GM12878 (cell line): Measurements from ENCODE around the gene SEC11A. TPM values are rescaled to one million over a fixed set of nuclear protein-coding genes. Genes with fewer than 3 reads are reported as not detected.

Experiments
- MYC ChIP-seq: IDR thresholded peaks from 2 replicates; pipeline ENCODE4 v1.6.1; 2011; ENCODE audit warnings: mild to moderate bottlenecking, low read length, moderate library complexity, inconsistent platforms; ENCODE audit not compliant: insufficient read depth, insufficient replicate concordance, insufficient read length, severe bottlenecking
- NKRF ChIP-seq: fragments of 450-650 bp; conservative IDR thresholded peaks from 2 replicates; pipeline ENCODE4 v1.6.1; 2017; ENCODE audit warnings: mild to moderate bottlenecking, moderate library complexity
- PBX3 ChIP-seq: IDR thresholded peaks from 2 replicates; pipeline ENCODE4 v1.6.1; 2011; ENCODE audit warnings: mild to moderate bottlenecking, low read depth, low read length, moderate library complexity; ENCODE audit not compliant: insufficient replicate concordance
- SIN3A ChIP-seq: IDR thresholded peaks from 2 replicates; pipeline ENCODE4 v1.6.1; 2012; ENCODE audit warnings: low read depth, low read length, improper control_type of control experiment
- ZBTB40 ChIP-seq: fragments of 450-650 bp; IDR thresholded peaks from 2 replicates; pipeline ENCODE4 v1.6.1; 2016; ENCODE audit warnings: mild to moderate bottlenecking, moderate library complexity, borderline replicate concordance
- polyA plus RNA-seq, 11 experiments: library from polyadenylated mRNA; depleted of rRNA in 4 of 11; unstranded in 6 of 11; stranded (reverse) in 5 of 11; fragments of >200 nt; fragmentation: Nextera tagmentation in 4 of 11; fragmentation: Illumina TruSeq in 1 of 11; extraction: Ambion mirVana in 4 of 11; extraction: Trizol in 1 of 11; gene quantifications; 1 replicate in 1 of 11; 2 replicates in 10 of 11; pipeline versions ENCODE4 v1.2.1 to v1.2.3, GENCODE V29; 2011 to 2016; ENCODE audit warnings: inconsistent platforms in 2 of 11, missing spikeins in 2 of 11, low read depth in 1 of 11
- total RNA-seq, 4 experiments: library from RNA; depleted of rRNA in 3 of 4; stranded (reverse); fragments of >200 nt in 3 of 4; fragmentation: Illumina TruSeq in 1 of 4; extraction: Trizol in 1 of 4; gene quantifications; 2 replicates each; pipeline versions ENCODE4 v1.2.1 to v1.2.3, GENCODE V29; 2013 to 2021

SEC11A gene
- total and polyA plus RNA-seq, 10 of the 15 experiments (the other 5 are each of a cell fraction or from before 2014, with no cell fraction given), result 99.2 to 159 (median 143) TPM

- TF ChIP-seq ZBTB40 (no peak), NKRF (0 out of 2 replicates have a peak, but pooled peaks have one; percentile 79), SIN3A (peak; percentile 5; the same call in 1 of the 2 replicates), MYC (no peak), PBX3 (no peak)
Measured at GRCh38 chr15:84715441-84716035, 401 bp downstream of the SEC11A start (continued).
